GM12872 (cell line): ENCODE results near the gene SPTBN4.

Experiments
- TF ChIP-seq, protein P1 (sequence below): IDR thresholded peaks from 3 replicates; pipeline ENCODE4 v1.5.1; 2011; ENCODE audit warnings: low read depth, mild to moderate bottlenecking, low read length, moderate library complexity; ENCODE audit not compliant: insufficient read depth

SPTBN4 gene

DNA sequence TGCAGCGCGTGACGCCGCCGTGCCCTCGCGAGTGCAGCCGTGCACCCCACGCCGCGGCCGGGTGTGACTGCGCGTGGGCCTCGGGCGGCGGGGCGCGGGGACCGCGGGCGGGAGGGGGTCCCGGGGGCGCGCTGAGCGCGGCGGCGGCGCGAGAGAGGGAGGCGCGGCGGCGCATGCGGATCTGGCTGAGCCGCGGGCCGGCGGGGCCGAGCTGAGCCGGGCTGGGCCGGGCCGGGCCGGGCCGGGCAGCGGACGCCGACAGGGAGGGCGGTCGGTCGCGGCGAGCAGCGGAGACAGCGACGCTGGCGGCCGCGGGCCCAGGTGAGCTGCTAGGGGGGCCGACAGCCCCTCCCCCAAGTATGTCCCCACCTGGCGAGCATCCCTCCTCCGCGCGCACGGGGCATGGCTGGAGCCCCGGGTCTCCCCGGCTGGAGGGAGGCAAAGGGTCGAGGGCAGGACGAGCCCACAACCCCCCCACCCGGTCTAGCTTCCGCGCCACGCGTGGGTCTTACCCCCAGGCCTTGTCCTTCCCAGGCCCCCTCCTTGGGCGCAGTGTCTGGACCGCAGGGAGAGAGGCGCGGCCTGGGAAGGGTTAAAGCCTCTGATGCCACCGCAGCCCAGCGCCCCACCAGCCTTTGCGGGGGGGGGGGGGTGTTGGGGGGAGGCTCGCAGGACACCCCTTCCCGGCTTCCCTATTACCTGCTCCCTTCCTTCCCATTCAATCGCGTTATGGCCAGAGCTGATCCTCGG lies at the start of gene SPTBN4:
TSS of gene SPTBN4 (plus strand) at position 17 of the 750 bp plus-strand sequence. CDS start 5,621 bp downstream, outside the sequence.
- TF ChIP-seq, protein P1, sequence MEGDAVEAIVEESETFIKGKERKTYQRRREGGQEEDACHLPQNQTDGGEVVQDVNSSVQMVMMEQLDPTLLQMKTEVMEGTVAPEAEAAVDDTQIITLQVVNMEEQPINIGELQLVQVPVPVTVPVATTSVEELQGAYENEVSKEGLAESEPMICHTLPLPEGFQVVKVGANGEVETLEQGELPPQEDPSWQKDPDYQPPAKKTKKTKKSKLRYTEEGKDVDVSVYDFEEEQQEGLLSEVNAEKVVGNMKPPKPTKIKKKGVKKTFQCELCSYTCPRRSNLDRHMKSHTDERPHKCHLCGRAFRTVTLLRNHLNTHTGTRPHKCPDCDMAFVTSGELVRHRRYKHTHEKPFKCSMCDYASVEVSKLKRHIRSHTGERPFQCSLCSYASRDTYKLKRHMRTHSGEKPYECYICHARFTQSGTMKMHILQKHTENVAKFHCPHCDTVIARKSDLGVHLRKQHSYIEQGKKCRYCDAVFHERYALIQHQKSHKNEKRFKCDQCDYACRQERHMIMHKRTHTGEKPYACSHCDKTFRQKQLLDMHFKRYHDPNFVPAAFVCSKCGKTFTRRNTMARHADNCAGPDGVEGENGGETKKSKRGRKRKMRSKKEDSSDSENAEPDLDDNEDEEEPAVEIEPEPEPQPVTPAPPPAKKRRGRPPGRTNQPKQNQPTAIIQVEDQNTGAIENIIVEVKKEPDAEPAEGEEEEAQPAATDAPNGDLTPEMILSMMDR = no peak

DNA sequence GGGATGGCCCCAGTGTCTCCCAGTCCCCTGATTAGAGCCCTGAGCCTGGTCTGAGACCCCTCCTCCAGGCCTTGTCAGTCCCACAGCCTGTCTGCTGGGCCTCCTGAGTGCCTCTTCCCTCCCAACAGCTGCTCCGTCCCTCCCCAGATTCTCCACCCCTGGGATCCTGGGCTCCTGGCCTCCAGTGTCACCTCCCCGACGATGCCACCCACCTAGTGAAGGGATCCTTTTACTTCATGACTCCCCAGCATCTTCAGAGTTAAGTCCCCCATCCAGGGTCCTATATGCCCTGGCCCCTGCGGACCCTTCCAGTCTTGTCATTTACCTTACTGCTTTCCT lies 49.2 kb upstream of the SPTBN4 start:
- TF ChIP-seq, protein P1 = no peak

DNA sequence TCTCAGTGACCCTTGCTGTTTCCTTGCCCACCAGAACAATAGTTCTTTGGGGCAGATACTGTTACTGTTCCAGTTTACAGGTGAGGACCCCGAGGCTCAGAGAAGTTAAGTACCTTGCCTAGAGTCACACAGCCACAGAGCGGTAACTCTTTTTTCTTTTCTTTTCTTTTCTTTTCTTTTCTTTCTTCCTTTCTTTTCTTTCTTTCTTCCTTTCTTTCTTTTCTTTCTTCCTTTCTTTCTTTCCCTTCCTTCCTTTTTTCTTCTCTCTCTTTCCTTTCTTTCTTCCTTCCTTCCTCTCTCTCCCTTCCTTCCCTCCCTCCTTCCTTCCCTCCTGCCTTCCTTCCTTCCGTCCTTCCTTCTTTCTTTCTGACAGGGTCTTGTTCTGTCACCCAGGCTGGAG lies 48.8 kb upstream of the SPTBN4 start:
- TF ChIP-seq, protein P1 = no peak

DNA sequence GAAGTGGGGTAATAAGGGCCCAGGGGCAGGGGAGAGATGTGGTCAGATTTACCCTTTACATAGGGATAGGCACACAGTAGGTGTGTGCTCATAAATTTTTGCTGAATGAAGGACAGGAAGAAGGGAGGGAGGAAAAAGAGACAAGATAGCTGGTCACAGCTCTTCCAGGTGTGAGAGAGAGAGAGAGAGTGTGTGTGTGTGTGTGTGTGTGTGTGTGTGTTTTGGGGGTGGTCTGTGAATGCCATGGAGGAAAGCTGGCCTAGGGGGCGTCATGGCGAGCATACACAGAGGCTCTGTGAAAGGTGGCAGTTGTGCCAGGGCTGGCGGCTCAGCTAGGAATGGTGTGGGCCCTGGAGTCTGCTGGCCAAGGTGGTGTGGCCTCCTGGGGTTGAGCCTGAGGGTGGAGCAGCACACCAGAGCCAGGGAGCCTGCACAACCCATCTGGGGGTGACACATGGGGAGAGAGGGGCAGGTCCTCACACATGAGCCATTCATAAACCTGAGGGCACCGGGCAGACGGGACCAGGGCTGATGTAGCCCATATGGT lies 47.7 kb upstream of the SPTBN4 start:
- TF ChIP-seq, protein P1 = no peak

DNA sequence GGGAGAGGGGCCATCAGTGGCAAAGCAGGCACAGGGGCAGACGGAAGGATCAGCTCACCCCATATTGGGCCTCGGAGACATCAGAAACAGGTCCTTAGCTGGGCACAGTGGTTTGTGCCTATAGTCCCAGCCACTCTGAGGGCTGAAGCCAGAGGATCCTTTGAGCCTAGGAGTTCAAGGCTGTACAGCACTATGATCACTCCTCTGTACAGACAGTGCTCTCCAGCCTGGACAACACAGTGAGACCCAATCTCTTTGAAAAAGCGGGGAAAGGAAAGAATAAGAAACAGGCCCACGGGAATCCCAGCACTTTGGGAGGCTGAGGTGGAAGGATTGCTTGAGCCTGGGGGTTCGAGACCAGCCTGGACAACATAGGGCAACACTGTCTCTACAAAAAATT lies 47.0 kb upstream of the SPTBN4 start:
- TF ChIP-seq, protein P1 = no peak

DNA sequence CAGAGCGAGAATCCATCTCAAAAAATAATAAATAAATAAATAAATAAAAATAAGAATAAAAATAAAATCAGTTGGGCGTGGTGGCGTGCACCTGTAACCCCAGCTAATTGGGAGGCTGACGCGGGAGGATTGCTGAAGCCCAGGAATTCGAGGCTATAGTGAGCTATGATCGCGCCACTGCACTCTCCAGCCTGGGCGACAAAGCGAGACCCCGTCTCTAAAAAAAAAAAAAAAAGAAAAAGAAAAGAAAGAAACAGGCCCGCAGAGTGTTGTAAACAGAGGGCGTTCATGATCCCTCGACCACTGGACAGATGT lies 46.4 kb upstream of the SPTBN4 start:
- TF ChIP-seq, protein P1 = no peak

DNA sequence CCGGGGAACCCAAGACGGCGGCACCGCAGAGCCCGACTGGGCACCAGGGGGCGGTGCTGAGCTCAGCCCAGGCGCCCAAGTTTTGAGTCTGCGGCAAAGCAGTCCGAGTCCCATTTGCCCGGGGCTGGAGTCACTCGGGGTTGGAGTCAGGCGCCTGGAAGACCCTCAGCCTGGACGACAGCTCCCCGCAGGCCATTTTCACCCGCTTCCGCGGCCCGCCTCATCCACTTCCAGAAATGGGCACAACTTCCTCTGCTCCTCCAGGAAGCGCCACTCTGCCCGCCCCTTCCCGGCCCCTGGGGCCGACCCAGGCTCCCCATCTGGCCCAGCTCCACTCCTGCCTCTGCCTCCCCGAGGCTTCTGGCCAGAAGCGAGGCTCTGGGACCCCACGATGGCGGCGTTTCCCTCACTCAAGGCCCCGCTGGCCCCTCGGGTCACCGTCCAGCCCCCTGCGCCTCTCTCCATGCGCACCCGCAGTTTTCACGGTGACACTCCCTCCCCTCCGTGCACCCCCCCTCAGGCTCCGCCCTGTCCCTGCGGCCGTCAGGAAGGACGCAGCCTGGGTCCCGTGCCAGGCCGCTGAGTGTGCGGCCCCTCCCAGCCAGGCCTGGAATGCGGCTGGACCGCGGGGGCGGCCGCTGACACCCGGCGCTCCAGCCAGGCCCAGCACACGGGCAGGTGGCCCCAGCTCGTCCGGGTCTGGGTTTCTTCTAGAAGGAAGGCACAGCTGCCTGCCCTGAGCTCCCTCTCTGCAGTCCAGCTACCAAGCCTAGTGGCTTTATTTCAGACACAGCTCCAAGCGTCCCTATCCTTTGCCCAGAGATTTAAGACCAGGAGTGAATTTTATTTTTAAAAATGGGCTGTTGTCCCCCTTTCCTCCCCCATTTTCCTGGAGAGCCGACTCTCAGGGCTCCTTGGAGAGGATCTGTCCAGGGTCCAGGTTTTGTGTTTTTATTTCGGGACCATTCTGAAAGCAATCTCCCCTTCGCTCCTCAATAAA lies 45.7 kb upstream of the SPTBN4 start:
- TF ChIP-seq, protein P1 = peak; percentile 95
